Measurements from ENCODE around the gene CAPN3.

Gene CAPN3

DNA sequence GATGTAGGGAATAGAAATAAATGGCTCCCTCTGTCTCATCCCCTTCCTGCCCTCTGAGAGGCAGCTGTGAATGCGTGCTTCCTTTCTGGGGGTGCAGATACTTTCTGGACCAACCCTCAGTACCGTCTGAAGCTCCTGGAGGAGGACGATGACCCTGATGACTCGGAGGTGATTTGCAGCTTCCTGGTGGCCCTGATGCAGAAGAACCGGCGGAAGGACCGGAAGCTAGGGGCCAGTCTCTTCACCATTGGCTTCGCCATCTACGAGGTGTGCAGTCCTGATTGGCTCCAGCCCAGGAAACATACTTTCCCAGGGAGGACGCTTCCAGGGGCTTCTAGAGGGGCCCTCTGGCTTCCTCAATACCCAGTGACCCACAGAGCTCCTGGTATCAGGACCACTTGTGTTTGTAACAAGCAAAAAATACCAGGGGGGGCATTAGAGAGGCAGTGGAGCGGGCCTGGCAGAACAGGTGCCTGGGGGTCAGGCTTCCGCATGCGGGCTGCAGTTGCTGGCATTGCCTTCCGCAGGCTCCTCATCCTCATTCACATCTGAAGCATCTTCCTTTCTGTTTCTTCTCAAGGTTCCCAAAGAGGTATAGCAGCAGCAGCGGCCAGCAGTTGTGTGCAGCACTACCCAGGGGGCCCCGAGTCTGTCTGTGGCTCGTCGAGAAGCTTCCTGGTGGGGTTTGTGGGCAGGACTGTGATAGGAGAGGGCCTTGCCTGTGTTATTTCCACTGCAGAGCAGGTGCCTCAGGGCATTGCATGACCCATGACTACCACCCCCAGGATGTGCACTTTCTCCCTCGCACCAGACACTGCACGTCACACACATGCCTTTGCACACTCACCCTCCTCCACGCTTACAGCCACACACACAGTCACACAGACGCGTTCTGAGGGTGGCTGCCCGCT lies 42.5 kb downstream of the CAPN3 start (continued):
- no peak for TF ChIP-seq ZNF280C (tag by site-specific recombination; IDR thresholded peaks at IDR 0.05)
- TF ChIP-seq ZFP41 (tag by site-specific recombination; IDR thresholded peaks at IDR 0.05; ENCODE audit: borderline replicate concordance): no peak
- TF ChIP-seq, protein P1, sequence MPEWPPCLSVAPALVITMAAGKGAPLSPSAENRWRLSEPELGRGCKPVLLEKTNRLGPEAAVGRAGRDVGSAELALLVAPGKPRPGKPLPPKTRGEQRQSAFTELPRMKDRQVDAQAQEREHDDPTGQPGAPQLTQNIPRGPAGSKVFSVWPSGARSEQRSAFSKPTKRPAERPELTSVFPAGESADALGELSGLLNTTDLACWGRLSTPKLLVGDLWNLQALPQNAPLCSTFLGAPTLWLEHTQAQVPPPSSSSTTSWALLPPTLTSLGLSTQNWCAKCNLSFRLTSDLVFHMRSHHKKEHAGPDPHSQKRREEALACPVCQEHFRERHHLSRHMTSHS (tag by site-specific recombination; IDR thresholded peaks at IDR 0.05): no peak
- no peak for TF ChIP-seq ZXDB (tag by site-specific recombination; IDR thresholded peaks at IDR 0.05)

DNA sequence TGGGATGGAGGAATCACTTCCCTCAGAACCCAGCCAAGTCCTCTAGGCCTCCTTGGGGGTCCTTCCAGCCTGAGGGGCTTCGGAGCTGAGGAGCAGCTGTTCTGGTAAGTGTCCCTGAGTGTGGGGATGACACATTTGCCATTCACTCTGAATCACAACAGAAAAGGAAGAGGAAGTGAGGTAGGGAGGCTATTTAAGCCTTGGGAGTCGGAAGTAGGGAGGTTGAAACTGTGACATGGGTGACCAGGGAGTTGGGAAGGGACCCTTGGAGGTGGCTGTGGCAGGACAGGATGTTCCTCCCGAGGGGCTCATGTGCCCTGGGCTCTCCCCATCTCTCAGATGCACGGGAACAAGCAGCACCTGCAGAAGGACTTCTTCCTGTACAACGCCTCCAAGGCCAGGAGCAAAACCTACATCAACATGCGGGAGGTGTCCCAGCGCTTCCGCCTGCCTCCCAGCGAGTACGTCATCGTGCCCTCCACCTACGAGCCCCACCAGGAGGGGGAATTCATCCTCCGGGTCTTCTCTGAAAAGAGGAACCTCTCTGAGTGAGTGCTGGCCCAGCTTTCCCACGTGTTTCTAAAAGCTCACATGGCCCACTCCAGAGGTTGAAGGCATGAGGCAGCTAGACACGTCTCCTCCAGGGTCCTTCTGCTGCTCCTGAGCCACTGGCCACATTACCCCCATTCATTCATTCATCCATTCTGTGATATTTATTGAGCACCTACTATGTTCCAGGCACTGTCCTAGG lies 43.3 kb downstream of the CAPN3 start:
- Histone ChIP-seq H3K36me3 (ENCODE audit: control insufficient read depth in 2 of 2, insufficient read depth in 1 of 2, low read length in 2 of 2) (no peaks in the 10 kb centered on the region), H3K4me3 (ENCODE audit: low read depth, low read length) (no peak overlapping the region), H3K9me3 (ENCODE audit: control insufficient read depth, insufficient read depth, low read depth, low read length) (no peaks in the 10 kb centered on the region), H3K27ac (ENCODE audit: extremely low read depth, low read depth, low read length) (no peak overlapping the region), H3K4me1 (ENCODE audit: control insufficient read depth, insufficient read depth, low read length) (no peaks in the 10 kb centered on the region)
- TF ChIP-seq BCL6B (tag by site-specific recombination; IDR thresholded peaks at IDR 0.05): no peak
- no peak for TF ChIP-seq ZNF510 (tag by site-specific recombination; IDR thresholded peaks at IDR 0.05; ENCODE audit: insufficient replicate concordance)
- TF ChIP-seq GLIS2 (tag by site-specific recombination; IDR thresholded peaks at IDR 0.05): no peak
- TF ChIP-seq ZNF362 (tag by site-specific recombination; IDR thresholded peaks at IDR 0.05): no peak
- TF ChIP-seq TCF7L2 (IDR thresholded peaks at IDR 0.05; ENCODE audit: borderline replicate concordance, low read depth, low read length): no peak
- TF ChIP-seq ZNF501 (tag by site-specific recombination; IDR thresholded peaks at IDR 0.05): no peak
- no peak for TF ChIP-seq ZFHX2 (tag by site-specific recombination; conservative IDR thresholded peaks at IDR 0.05)
- no peak for TF ChIP-seq ZFP3 (tag by site-specific recombination; IDR thresholded peaks at IDR 0.05; ENCODE audit: low read depth)
- no peak for TF ChIP-seq ZIC2 (tag by site-specific recombination; IDR thresholded peaks at IDR 0.05)
- ChIA-PET POLR2A (no interaction called here), CTCF (interaction anchor here (1.2 kb wide), 1 partner anchor 319 kb away, joined by 3 read pairs; no protein-coding TSS in a partner anchor)

- Histone ChIP-seq H3K36me3 (ENCODE audit: control insufficient read depth in 2 of 2, insufficient read depth in 1 of 2, low read length in 2 of 2) (no peaks in the 10 kb centered on the region), H3K27ac (ENCODE audit: extremely low read depth, low read depth, low read length) (no peak overlapping the region), H3K4me3 (ENCODE audit: low read depth, low read length) (no peak overlapping the region), H3K4me1 (ENCODE audit: control insufficient read depth, insufficient read depth, low read length) (no peaks in the 10 kb centered on the region), H3K9me3 (ENCODE audit: control insufficient read depth, insufficient read depth, low read depth, low read length) (no peaks in the 10 kb centered on the region)
- ChIA-PET POLR2A (no interaction called here), CTCF (no interaction called here)
- TF ChIP-seq ZNF404 (tag by site-specific recombination; IDR thresholded peaks at IDR 0.05) (no peak), ZFP3 (tag by site-specific recombination; IDR thresholded peaks at IDR 0.05; ENCODE audit: low read depth) (no peak), SP7 (tag by site-specific recombination; IDR thresholded peaks at IDR 0.05) (no peak), ZNF654 (tag by site-specific recombination; IDR thresholded peaks at IDR 0.05; ENCODE audit: low read depth) (no peak), ZNF768 (tag by site-specific recombination; IDR thresholded peaks at IDR 0.05) (no peak), BCL6B (tag by site-specific recombination; IDR thresholded peaks at IDR 0.05) (no peak), ZNF391 (tag by site-specific recombination; IDR thresholded peaks at IDR 0.05; ENCODE audit: borderline replicate concordance, low read depth) (no peak), ZNF639 (tag by site-specific recombination; IDR thresholded peaks at IDR 0.05) (no peak), BCL11A (tag by site-specific recombination; IDR thresholded peaks at IDR 0.05; ENCODE audit: low read depth) (no peak), OVOL3 (tag by site-specific recombination; IDR thresholded peaks at IDR 0.05) (no peak)
These were observed 44.1 kb downstream of the CAPN3 start for GRCh38 chr15:42403389-42403788.

All from HEK293 (cell line).